Panc1 (cell line): ENCODE results near the gene LMCD1.

Experiments
- CTCF ChIP-seq: fragments of 450-650 bp; IDR thresholded peaks from 2 replicates; pipeline ENCODE4 v1.5.1; 2017; ENCODE audit warnings: mild to moderate bottlenecking
- POLR2AphosphoS5 ChIP-seq: IDR thresholded peaks from 2 replicates; pipeline ENCODE4 v1.6.1; 2012; ENCODE audit warnings: mild to moderate bottlenecking, low read depth, low read length, moderate library complexity
- REST ChIP-seq, 2 experiments: IDR thresholded peaks; 2 replicates each; pipeline ENCODE4 v1.6.1; 2011 to 2012; ENCODE audit warnings: low read depth in 2 of 2, control low read depth in 1 of 2, low read length in 1 of 2, mild to moderate bottlenecking in 1 of 2, moderate library complexity in 1 of 2; ENCODE audit not compliant: insufficient read depth in 1 of 2
- SIN3A ChIP-seq: IDR thresholded peaks from 2 replicates; pipeline ENCODE4 v1.6.1; 2012; ENCODE audit warnings: low read depth, mild to moderate bottlenecking, low read length, moderate library complexity, borderline replicate concordance; ENCODE audit not compliant: insufficient read depth
- TCF7L2 ChIP-seq: IDR thresholded peaks from 2 replicates; pipeline ENCODE4 v1.6.1; 2011; ENCODE audit warnings: mild to moderate bottlenecking, low read depth, low read length, inconsistent platforms

- TF ChIP-seq CTCF (no peak), POLR2AphosphoS5 (no peak), REST (IDR thresholded peaks at IDR 0.05; ENCODE audit: insufficient read depth in 1 of 2, low read depth in 2 of 2, low read length in 1 of 2) (no peak), SIN3A (no peak), TCF7L2 (no peak)
Measured at GRCh38 chr3:8596321-8597218, 94.9 kb downstream of the LMCD1 start.
